Caco-2 (cell line): ENCODE data around the gene CROCC2. TPM values are rescaled to one million over a fixed set of nuclear protein-coding genes. Genes with fewer than 3 reads are reported as not detected.

Experiments used
- BruUV-seq: library from RNA; stranded (reverse); fragments of 400-500 nt; replicated peaks from 2 replicates; lab custom pipeline; 2021; lab: Mats Ljungman, UMichigan
- CTCF ChIA-PET: fragments of 300-600 bp; sonication (Branson Sonifier 250); formaldehyde crosslinking; loops from one replicate; lab custom pipeline; 2022; ENCODE audit warnings: antibody characterized with exemption; lab: Charles Lee
- POLR2A ChIA-PET: fragments of 300-600 bp; sonication (Branson Sonifier 250); formaldehyde crosslinking; loops from one replicate; lab custom pipeline; 2022; ENCODE audit warnings: antibody characterized with exemption; lab: Charles Lee
- DNase-seq, 2 experiments: peaks; one replicate each; pipeline versions ENCODE4 v3.0.0 to v3.0.0-alpha.2; 2020 to 2022
- H3K27me3 ChIP-seq: replicated peaks from 2 replicates; pipeline ENCODE4 v1.6.0; 2011; ENCODE audit warnings: low read length; ENCODE audit not compliant: control insufficient read depth, insufficient read depth
- H3K36me3 ChIP-seq: 2 replicates; pipeline ENCODE4 v1.5.1; 2011; ENCODE audit warnings: low read length; ENCODE audit not compliant: control insufficient read depth, insufficient read depth
- H3K4me1 ChIP-seq: fragments of 250-450 bp; sonication (Bioruptor Pico); 2 replicates; pipeline ENCODE4 v1.5.1; 2020; ENCODE audit warnings: mild to moderate bottlenecking
- H3K4me3 ChIP-seq: 2 replicates; pipeline ENCODE4 v1.5.1; 2011; ENCODE audit warnings: low read depth, mild to moderate bottlenecking, control low read depth, low read length
- H3K9me3 ChIP-seq: fragments of 250-450 bp; sonication (Bioruptor Pico); 2 replicates; pipeline ENCODE4 v1.5.1; 2020; ENCODE audit warnings: mild to moderate bottlenecking, moderate library complexity
- H3K27ac Mint-ChIP-seq: one replicate; pipeline ENCODE4 v1.8.0; 2022; ENCODE audit warnings: mixed read lengths; ENCODE audit not compliant: unreplicated experiment
- H3K27me3 Mint-ChIP-seq: one replicate; pipeline ENCODE4 v1.8.0; 2022; ENCODE audit warnings: mixed read lengths; ENCODE audit not compliant: insufficient read depth, unreplicated experiment
- H3K36me3 Mint-ChIP-seq: one replicate; pipeline ENCODE4 v1.8.0; 2022; ENCODE audit warnings: mild to moderate bottlenecking, mixed read lengths; ENCODE audit not compliant: insufficient read depth, unreplicated experiment
- H3K4me1 Mint-ChIP-seq: one replicate; pipeline ENCODE4 v1.8.0; 2022; ENCODE audit warnings: low read depth, mixed read lengths; ENCODE audit not compliant: unreplicated experiment
- H3K4me3 Mint-ChIP-seq: one replicate; pipeline ENCODE4 v1.8.0; 2022; ENCODE audit warnings: mild to moderate bottlenecking, moderate library complexity, mixed read lengths; ENCODE audit not compliant: unreplicated experiment
- H3K9me3 Mint-ChIP-seq: one replicate; pipeline ENCODE4 v1.8.0; 2022; ENCODE audit warnings: mixed read lengths; ENCODE audit not compliant: unreplicated experiment
- intact Hi-C: fragments of 100-400 bp; cut with micrococcal nuclease; formaldehyde crosslinking; loops from one replicate; pipeline ENCODE4 v1.10.0; 2022; ENCODE audit not compliant: unreplicated experiment
- total RNA-seq: library from RNA; stranded (reverse); gene quantifications from 2 replicates; pipeline ENCODE4 v1.2.3, GENCODE V29; 2022
- TF ChIP-seq, protein P1 (sequence below), 2 experiments: fragments of 200-600 bp in 1 of 2; IDR thresholded peaks; 1 replicate in 1 of 2; 2 replicates in 1 of 2; pipeline versions ENCODE4 v1.5.1 to v1.8.0; 2011 to 2022; ENCODE audit warnings: antibody characterized with exemption in 1 of 2, control low read depth in 1 of 2, inconsistent platforms in 1 of 2, low read depth in 1 of 2, low read length in 1 of 2, mild to moderate bottlenecking in 1 of 2, moderate library complexity in 1 of 2; ENCODE audit not compliant: insufficient read depth in 1 of 2, severe bottlenecking in 1 of 2, unreplicated experiment in 1 of 2

The CROCC2 gene
- total RNA-seq, 1 experiment from 2014 or later = not detected

DNA sequence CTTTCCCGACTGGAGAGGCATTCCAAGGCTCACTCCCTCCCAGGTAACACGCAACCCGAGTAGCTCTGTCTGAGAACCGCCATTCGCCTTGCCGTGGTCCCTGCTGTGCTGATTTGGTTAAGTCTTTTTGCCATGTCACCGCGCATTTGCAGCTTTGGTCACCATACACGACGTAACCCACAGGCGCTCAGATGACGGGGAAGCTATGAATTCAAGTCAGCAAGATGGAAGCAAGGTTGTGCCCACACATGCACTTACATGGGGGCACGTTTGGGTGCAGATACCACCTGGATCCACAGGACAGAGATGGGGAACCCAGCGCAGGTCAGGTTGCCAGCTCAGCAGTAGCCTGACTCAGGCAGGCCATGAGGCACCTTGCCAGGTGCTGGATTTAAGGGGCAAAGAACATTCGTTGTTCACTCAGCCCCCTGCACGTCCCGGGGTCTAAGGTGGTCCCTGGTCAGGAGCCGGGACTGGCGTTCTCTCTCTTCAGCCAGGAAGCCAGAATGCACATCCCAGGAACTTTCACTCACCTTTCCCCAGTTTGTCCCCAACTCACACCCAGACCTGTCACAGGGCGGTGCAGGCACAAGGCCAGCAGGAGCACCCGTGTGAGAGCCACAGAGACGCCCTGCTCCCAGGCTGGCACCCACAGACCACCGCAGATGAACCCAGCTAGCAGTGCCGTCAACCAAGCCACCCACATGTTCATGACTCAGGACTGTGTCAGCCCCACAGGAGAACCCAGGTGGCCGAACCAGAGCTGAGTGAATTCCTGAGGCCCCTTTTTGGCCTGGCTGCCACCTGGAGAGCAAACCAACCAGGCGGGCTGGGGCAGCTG, 112.1 kb downstream of the CROCC2 start:
- ChIA-PET CTCF (no interaction called here), POLR2A (no interaction called here)
- no peak for DNase-seq
- no peak overlapping the region for H3K27ac Mint-ChIP-seq
- H3K36me3 Mint-ChIP-seq = no peaks in the 10 kb centered on the region
- H3K4me3 Mint-ChIP-seq = no peak overlapping the region
- Histone ChIP-seq H3K4me3 (no peak overlapping the region), H3K4me1 (no peaks in the 10 kb centered on the region), H3K27me3 (no peaks in the 10 kb centered on the region), H3K9me3 (no peaks in the 10 kb centered on the region), H3K36me3 (no peaks in the 10 kb centered on the region)
- no TSS peak for BruUV-seq
- H3K27me3 Mint-ChIP-seq = no peaks in the 10 kb centered on the region
- H3K9me3 Mint-ChIP-seq = no peaks in the 10 kb centered on the region
- H3K4me1 Mint-ChIP-seq = no peaks in the 10 kb centered on the region
- intact Hi-C loops = no loop called here
- TF ChIP-seq, protein P1, sequence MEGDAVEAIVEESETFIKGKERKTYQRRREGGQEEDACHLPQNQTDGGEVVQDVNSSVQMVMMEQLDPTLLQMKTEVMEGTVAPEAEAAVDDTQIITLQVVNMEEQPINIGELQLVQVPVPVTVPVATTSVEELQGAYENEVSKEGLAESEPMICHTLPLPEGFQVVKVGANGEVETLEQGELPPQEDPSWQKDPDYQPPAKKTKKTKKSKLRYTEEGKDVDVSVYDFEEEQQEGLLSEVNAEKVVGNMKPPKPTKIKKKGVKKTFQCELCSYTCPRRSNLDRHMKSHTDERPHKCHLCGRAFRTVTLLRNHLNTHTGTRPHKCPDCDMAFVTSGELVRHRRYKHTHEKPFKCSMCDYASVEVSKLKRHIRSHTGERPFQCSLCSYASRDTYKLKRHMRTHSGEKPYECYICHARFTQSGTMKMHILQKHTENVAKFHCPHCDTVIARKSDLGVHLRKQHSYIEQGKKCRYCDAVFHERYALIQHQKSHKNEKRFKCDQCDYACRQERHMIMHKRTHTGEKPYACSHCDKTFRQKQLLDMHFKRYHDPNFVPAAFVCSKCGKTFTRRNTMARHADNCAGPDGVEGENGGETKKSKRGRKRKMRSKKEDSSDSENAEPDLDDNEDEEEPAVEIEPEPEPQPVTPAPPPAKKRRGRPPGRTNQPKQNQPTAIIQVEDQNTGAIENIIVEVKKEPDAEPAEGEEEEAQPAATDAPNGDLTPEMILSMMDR (IDR thresholded peaks at IDR 0.05; ENCODE audit: insufficient read depth in 1 of 2, low read depth in 1 of 2, low read length in 1 of 2, severe bottlenecking in 1 of 2, unreplicated experiment in 1 of 2) = no peak

DNA sequence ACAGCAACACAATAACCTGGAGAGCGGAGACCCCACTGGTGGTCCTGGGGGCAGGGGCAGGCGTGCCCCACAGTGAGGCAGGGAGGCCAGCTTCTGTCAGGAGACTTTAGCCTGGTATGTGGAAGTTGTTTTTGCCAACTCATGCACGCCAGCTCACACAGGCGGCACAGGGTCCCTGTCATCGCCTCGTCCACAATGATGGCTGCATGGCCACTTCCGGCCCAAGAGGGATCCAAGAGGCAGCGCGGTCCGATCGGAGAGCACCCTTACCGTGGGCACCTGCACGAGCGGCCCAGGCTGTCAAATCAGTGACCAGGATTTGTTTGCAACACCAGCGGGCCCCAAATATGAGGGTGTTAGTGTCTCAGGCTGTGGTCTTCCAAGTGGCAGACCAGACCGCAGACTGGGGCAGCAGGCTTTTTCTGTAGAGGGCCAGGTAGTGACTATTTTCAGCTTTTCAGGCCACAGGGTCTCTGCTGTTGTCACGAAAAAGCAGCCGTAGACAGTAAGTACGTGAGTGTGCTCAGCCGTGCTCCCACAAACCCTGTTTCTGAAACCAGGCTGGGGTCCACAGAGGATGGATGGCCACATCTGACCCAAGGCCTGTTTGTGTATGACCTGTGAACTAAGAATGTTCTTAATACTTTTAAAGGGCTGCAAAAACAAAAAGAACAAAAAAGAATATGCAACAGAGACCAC, 113.5 kb downstream of the CROCC2 start:
- H3K4me1 Mint-ChIP-seq = no peaks in the 10 kb centered on the region
- ChIA-PET CTCF (no interaction called here), POLR2A (no interaction called here)
- H3K9me3 Mint-ChIP-seq = no peaks in the 10 kb centered on the region
- H3K36me3 ChIP-seq = no peaks in the 10 kb centered on the region
- H3K27ac Mint-ChIP-seq = no peak overlapping the region
- no peaks in the 10 kb centered on the region for H3K9me3 ChIP-seq
- no peak overlapping the region for H3K4me3 Mint-ChIP-seq
- TF ChIP-seq, protein P1 (IDR thresholded peaks at IDR 0.05; ENCODE audit: insufficient read depth in 1 of 2, low read depth in 1 of 2, low read length in 1 of 2, severe bottlenecking in 1 of 2, unreplicated experiment in 1 of 2) = no peak
- no peak for DNase-seq
- no peak overlapping the region for H3K4me3 ChIP-seq
- H3K27me3 Mint-ChIP-seq = no peaks in the 10 kb centered on the region
- H3K27me3 ChIP-seq = no peaks in the 10 kb centered on the region
- no peaks in the 10 kb centered on the region for H3K36me3 Mint-ChIP-seq
- H3K4me1 ChIP-seq = no peaks in the 10 kb centered on the region
- intact Hi-C loops = no loop called here
- no TSS peak for BruUV-seq

DNA sequence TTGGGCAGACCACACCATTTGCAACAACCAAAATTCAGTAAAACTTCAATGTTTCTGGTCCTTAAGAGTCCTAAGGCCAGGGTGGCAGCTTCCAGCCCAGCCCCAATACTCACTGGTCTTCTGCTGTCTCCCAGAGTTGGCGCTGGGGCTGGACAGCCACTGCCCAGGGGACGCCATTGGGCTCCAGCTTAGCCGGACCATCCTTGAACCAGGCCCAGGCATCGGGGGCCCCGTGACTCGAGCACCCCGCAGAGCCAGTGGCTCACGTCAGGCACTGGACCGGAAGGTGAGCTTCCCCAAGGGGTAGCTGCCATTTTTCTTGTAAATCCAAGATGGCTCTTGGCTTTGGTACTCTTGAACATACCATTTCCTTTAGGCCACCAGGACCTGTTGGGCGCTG, 114.1 kb downstream of the CROCC2 start:
- CTCF ChIA-PET = no interaction called here
- Histone ChIP-seq H3K4me3 (no peak overlapping the region), H3K4me1 (no peaks in the 10 kb centered on the region), H3K27me3 (no peaks in the 10 kb centered on the region), H3K36me3 (no peaks in the 10 kb centered on the region), H3K9me3 (peaks cover 3% of the 10 kb centered on the region)
- H3K9me3 Mint-ChIP-seq = peaks cover 1% of the 10 kb centered on the region
- POLR2A ChIA-PET = no interaction called here
- no peaks in the 10 kb centered on the region for H3K36me3 Mint-ChIP-seq
- no peaks in the 10 kb centered on the region for H3K4me1 Mint-ChIP-seq
- H3K4me3 Mint-ChIP-seq = no peak overlapping the region
- intact Hi-C loops = no loop called here
- DNase-seq = no peak
- BruUV-seq = no TSS peak
- H3K27ac Mint-ChIP-seq = no peak overlapping the region
- TF ChIP-seq, protein P1 (IDR thresholded peaks at IDR 0.05; ENCODE audit: insufficient read depth in 1 of 2, low read depth in 1 of 2, low read length in 1 of 2, severe bottlenecking in 1 of 2, unreplicated experiment in 1 of 2) = no peak
- no peaks in the 10 kb centered on the region for H3K27me3 Mint-ChIP-seq
